Endodermal cell (in vitro differentiated cells): ENCODE results near the gene ARHGAP12. TPM values are rescaled to one million over a fixed set of nuclear protein-coding genes. Genes with fewer than 3 reads are reported as not detected.

Experiments
- DNase-seq: peaks from one replicate; pipeline ENCODE4 v3.0.0-alpha.2; 2017
- H3K27ac ChIP-seq: 2 replicates; pipeline ENCODE4 v1.5.1; 2013; ENCODE audit warnings: mild to moderate bottlenecking, low read depth, low read length, moderate library complexity
- H3K27me3 ChIP-seq: 2 replicates; pipeline ENCODE4 v1.6.1; 2013; ENCODE audit warnings: mild to moderate bottlenecking, low read length, moderate library complexity; ENCODE audit not compliant: insufficient read depth, control insufficient read depth, poor library complexity, severe bottlenecking
- H3K36me3 ChIP-seq: 2 replicates; pipeline ENCODE4 v1.7.0; 2013; ENCODE audit warnings: mild to moderate bottlenecking, low read length, moderate library complexity; ENCODE audit not compliant: control insufficient read depth, insufficient read depth
- H3K4me1 ChIP-seq: one replicate; pipeline ENCODE4 v1.7.0; 2013; ENCODE audit warnings: low read length; ENCODE audit not compliant: control insufficient read depth, insufficient read depth
- H3K4me3 ChIP-seq: 2 replicates; pipeline ENCODE4 v1.5.1; 2013; ENCODE audit warnings: mild to moderate bottlenecking, low read length, moderate library complexity
- H3K9ac ChIP-seq: 2 replicates; pipeline ENCODE4 v1.6.1; 2013; ENCODE audit warnings: mild to moderate bottlenecking, low read length, moderate library complexity; ENCODE audit not compliant: poor library complexity, severe bottlenecking; ENCODE audit errors: extremely low read depth
- H3K9me3 ChIP-seq: 2 replicates; pipeline ENCODE4 v1.6.1; 2013; ENCODE audit warnings: mild to moderate bottlenecking, low read length, moderate library complexity; ENCODE audit not compliant: control insufficient read depth
- H3K27ac Mint-ChIP-seq: 2 replicates; pipeline ENCODE4 v1.8.0; 2020; ENCODE audit warnings: mixed read lengths
- H3K27me3 Mint-ChIP-seq: 2 replicates; pipeline ENCODE4 v1.8.0; 2021; ENCODE audit warnings: mild to moderate bottlenecking, mixed read lengths; ENCODE audit not compliant: insufficient read depth
- H3K36me3 Mint-ChIP-seq: 2 replicates; pipeline ENCODE4 v1.8.0; 2020; ENCODE audit warnings: low read depth, mixed read lengths
- H3K4me1 Mint-ChIP-seq: 2 replicates; pipeline ENCODE4 v1.8.0; 2020; ENCODE audit warnings: mixed read lengths
- H3K4me3 Mint-ChIP-seq: 2 replicates; pipeline ENCODE4 v1.8.0; 2020; ENCODE audit warnings: mild to moderate bottlenecking, moderate library complexity, mixed read lengths
- H3K9me3 Mint-ChIP-seq: 2 replicates; pipeline ENCODE4 v1.8.0; 2020; ENCODE audit warnings: mild to moderate bottlenecking, mixed read lengths
- CTCF ChIP-seq: fragments of 200-600 bp; sonication (generic); conservative IDR thresholded peaks from 2 replicates; pipeline ENCODE4 v1.5.0; 2021; ENCODE audit warnings: antibody characterized with exemption, mild to moderate bottlenecking
- WGBS, 2 experiments: methylation state at CpG; one replicate each; pipeline versions ENCODE4 v1.1.5 to v1.1.7; 2013; ENCODE audit warnings: missing lambda C conversion rate in 2 of 2, mixed read lengths in 1 of 2; ENCODE audit not compliant: insufficient coverage in 1 of 2, insufficient read length in 1 of 2; 5-methylcytosine and 5-hydroxymethylcytosine counted together
- total RNA-seq, 2 donors: library from RNA; stranded (reverse); fragmentation: NEBNext Ultra II Directional in 1 of 2; extraction: Animal tissue kit (Norgen Biotek cat#: 25700) in 1 of 2; gene quantifications; 2 replicates in 1 of 2; 3 replicates in 1 of 2; pipeline ENCODE4 v1.2.1, GENCODE V29; 2021

The ARHGAP12 gene
- total RNA-seq, 2 donors from 2014 or later, result 49.6 to 49.8 TPM

GRCh38 chr10:31820096-31820495, 108.5 kb downstream of the ARHGAP12 start:
- Histone ChIP-seq H3K27ac (no peak overlapping the region), H3K27me3 (no peaks in the 10 kb centered on the region), H3K9ac (no peak overlapping the region), H3K4me1 (no peaks in the 10 kb centered on the region), H3K9me3 (no peaks in the 10 kb centered on the region), H3K4me3 (no peak overlapping the region), H3K36me3 (peaks cover 56% of the 10 kb centered on the region)
- Mint-ChIP-seq H3K4me3 (no peak overlapping the region), H3K4me1 (no peaks in the 10 kb centered on the region), H3K36me3 (peaks cover 32% of the 10 kb centered on the region), H3K27ac (no peak overlapping the region), H3K27me3 (no peaks in the 10 kb centered on the region), H3K9me3 (no peaks in the 10 kb centered on the region)
- peak; percentile 33 for TF ChIP-seq CTCF
- DNase-seq, result no peak

GRCh38 chr10:31819391-31819820, 109.2 kb downstream of the ARHGAP12 start:
- Histone ChIP-seq H3K4me1 (no peaks in the 10 kb centered on the region), H3K9ac (no peak overlapping the region), H3K9me3 (no peaks in the 10 kb centered on the region), H3K4me3 (no peak overlapping the region), H3K36me3 (peaks cover 49% of the 10 kb centered on the region), H3K27ac (no peak overlapping the region), H3K27me3 (no peaks in the 10 kb centered on the region)
- Mint-ChIP-seq H3K27me3 (no peaks in the 10 kb centered on the region), H3K9me3 (no peaks in the 10 kb centered on the region), H3K36me3 (peaks cover 34% of the 10 kb centered on the region), H3K27ac (no peak overlapping the region), H3K4me3 (no peak overlapping the region), H3K4me1 (no peaks in the 10 kb centered on the region)
- DNase-seq, result no peak
- 92% methylated on average over 2 to 3 of the region's 3 CpGs for WGBS, 2 experiments
- no peak for TF ChIP-seq CTCF

- no peak overlapping the region for H3K9ac ChIP-seq
- no peaks in the 10 kb centered on the region for H3K4me1 ChIP-seq
- DNase-seq, result no peak
- no peak overlapping the region for H3K27ac Mint-ChIP-seq
- no peak for TF ChIP-seq CTCF
- 88 to 92% methylated on average over 1 to 2 of the region's 2 CpGs for WGBS, 2 experiments
- H3K27me3 Mint-ChIP-seq, result no peaks in the 10 kb centered on the region
- no peak overlapping the region for H3K27ac ChIP-seq
- peaks cover 34% of the 10 kb centered on the region for H3K36me3 Mint-ChIP-seq
- no peaks in the 10 kb centered on the region for H3K9me3 ChIP-seq
- H3K4me3 Mint-ChIP-seq, result no peak overlapping the region
- no peaks in the 10 kb centered on the region for H3K9me3 Mint-ChIP-seq
- H3K36me3 ChIP-seq, result peaks cover 50% of the 10 kb centered on the region
- no peaks in the 10 kb centered on the region for H3K4me1 Mint-ChIP-seq
- H3K4me3 ChIP-seq, result no peak overlapping the region
- no peaks in the 10 kb centered on the region for H3K27me3 ChIP-seq
These were observed 112.3 kb downstream of the ARHGAP12 start for GRCh38 chr10:31816318-31816717.
